Smooth muscle cell (in vitro differentiated cells): ENCODE results near the gene CPEB3. TPM values are rescaled to one million over a fixed set of nuclear protein-coding genes. Genes with fewer than 3 reads are reported as not detected.
"Not testable (repeated sequence)": the region's sequence is repeated elsewhere in the genome, so short reads cannot be mapped to it uniquely, and the experiment has no call there.

Experiments
- DNase-seq: peaks from one replicate; lab custom pipeline; 2025; ENCODE audit not compliant: unreplicated experiment; lab: John Stamatoyannopoulos, UW
- H2AFZ ChIP-seq: fragments of 200-600 bp; sonication (generic); 2 replicates; pipeline ENCODE4 v1.6.0; 2016; ENCODE audit warnings: antibody characterized with exemption, low read depth, mild to moderate bottlenecking
- H3F3A ChIP-seq: fragments of 200-600 bp; sonication (generic); 2 replicates; pipeline ENCODE4 v1.6.0; 2017; ENCODE audit warnings: antibody characterized with exemption, low read depth
- H3K27ac ChIP-seq: fragments of 200-600 bp; sonication (generic); 2 replicates; pipeline ENCODE4 v1.5.1; 2016; ENCODE audit warnings: low read depth, mild to moderate bottlenecking
- H3K27me3 ChIP-seq: fragments of 200-600 bp; sonication (generic); 2 replicates; pipeline ENCODE4 v1.6.1; 2016; ENCODE audit warnings: low read depth, mild to moderate bottlenecking
- H3K36me3 ChIP-seq: fragments of 200-600 bp; sonication (generic); 2 replicates; pipeline ENCODE4 v1.5.1; 2016; ENCODE audit warnings: low read depth
- H3K4me1 ChIP-seq: fragments of 200-600 bp; sonication (generic); 2 replicates; pipeline ENCODE4 v1.5.1; 2016; ENCODE audit warnings: low read depth
- H3K4me2 ChIP-seq: fragments of 200-600 bp; sonication (generic); 2 replicates; pipeline ENCODE4 v1.6.0; 2016; ENCODE audit warnings: mild to moderate bottlenecking
- H3K4me3 ChIP-seq: fragments of 200-600 bp; sonication (generic); 2 replicates; pipeline ENCODE4 v1.5.1; 2016; ENCODE audit warnings: mild to moderate bottlenecking
- H3K79me2 ChIP-seq: fragments of 200-600 bp; sonication (generic); 2 replicates; pipeline ENCODE4 v1.6.0; 2016; ENCODE audit warnings: low read depth, mild to moderate bottlenecking
- H3K9ac ChIP-seq: fragments of 200-600 bp; sonication (generic); 2 replicates; pipeline ENCODE4 v1.6.0; 2016; ENCODE audit warnings: low read depth
- H3K9me3 ChIP-seq: fragments of 200-600 bp; sonication (generic); replicated peaks from 2 replicates; pipeline ENCODE4 v1.5.1; 2016; ENCODE audit warnings: low read depth
- H4K20me1 ChIP-seq: fragments of 200-600 bp; sonication (generic); 2 replicates; pipeline ENCODE4 v1.6.0; 2016; ENCODE audit warnings: low read depth
- WGBS: methylation state at CpG from one replicate; pipeline ENCODE4 v1.1.7; 2016; ENCODE audit warnings: low lambda C conversion rate; 5-methylcytosine and 5-hydroxymethylcytosine counted together
- polyA plus RNA-seq: library from polyadenylated mRNA; unstranded; fragments of >200 nt; fragmentation: Nextera tagmentation; extraction: Ambion mirVana; gene quantifications from 2 replicates; pipeline ENCODE4 v1.2.1, GENCODE V29; 2016
- total RNA-seq: library from RNA; depleted of rRNA; stranded (reverse); fragments of >200 nt; gene quantifications from 2 replicates; pipeline ENCODE4 v1.2.3, GENCODE V29; 2014
- TF ChIP-seq, protein P1 (sequence below): fragments of 200-600 bp; sonication (generic); IDR thresholded peaks from 2 replicates; pipeline ENCODE4 v1.5.1; 2017; ENCODE audit warnings: borderline replicate concordance, mild to moderate bottlenecking, antibody characterized with exemption; ENCODE audit not compliant: insufficient read depth, poor library complexity, severe bottlenecking

The CPEB3 gene
- total and polyA plus RNA-seq, 2 experiments from 2014 or later, result 0.67 to 1.1 TPM

DNA sequence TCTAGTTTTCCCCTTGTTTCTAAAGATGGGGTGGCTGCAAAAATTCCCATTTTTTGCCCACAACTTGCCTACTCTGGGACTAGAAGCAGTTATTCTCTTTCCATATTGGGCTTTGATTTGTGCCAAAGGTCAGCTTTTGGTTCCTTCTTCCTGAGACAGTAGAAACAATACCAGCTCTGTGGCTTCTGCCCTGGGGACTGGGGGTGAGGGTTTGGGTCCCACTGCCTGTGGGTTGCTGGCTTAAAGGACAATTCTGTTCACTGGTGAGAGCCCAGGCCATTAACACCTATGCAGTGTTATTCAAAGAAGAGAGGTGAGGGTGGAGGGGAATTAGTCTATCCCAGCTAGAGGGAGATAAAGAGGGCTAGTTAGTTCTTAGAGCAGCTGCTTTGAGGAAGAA, 171.5 kb downstream of the CPEB3 start:
- Histone ChIP-seq H3K27ac (no peak overlapping the region), H3K4me2 (no peak overlapping the region), H2AFZ (no peak overlapping the region), H3K79me2 (no peaks in the 10 kb centered on the region), H3F3A (no peaks in the 10 kb centered on the region), H3K9ac (no peak overlapping the region), H3K4me3 (no peak overlapping the region), H3K9me3 (no peaks in the 10 kb centered on the region), H3K27me3 (no peaks in the 10 kb centered on the region), H3K4me1 (no peaks in the 10 kb centered on the region), H3K36me3 (no peaks in the 10 kb centered on the region), H4K20me1 (no peaks in the 10 kb centered on the region)
- no peak for DNase-seq
- TF ChIP-seq, protein P1, sequence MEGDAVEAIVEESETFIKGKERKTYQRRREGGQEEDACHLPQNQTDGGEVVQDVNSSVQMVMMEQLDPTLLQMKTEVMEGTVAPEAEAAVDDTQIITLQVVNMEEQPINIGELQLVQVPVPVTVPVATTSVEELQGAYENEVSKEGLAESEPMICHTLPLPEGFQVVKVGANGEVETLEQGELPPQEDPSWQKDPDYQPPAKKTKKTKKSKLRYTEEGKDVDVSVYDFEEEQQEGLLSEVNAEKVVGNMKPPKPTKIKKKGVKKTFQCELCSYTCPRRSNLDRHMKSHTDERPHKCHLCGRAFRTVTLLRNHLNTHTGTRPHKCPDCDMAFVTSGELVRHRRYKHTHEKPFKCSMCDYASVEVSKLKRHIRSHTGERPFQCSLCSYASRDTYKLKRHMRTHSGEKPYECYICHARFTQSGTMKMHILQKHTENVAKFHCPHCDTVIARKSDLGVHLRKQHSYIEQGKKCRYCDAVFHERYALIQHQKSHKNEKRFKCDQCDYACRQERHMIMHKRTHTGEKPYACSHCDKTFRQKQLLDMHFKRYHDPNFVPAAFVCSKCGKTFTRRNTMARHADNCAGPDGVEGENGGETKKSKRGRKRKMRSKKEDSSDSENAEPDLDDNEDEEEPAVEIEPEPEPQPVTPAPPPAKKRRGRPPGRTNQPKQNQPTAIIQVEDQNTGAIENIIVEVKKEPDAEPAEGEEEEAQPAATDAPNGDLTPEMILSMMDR, result no peak

DNA sequence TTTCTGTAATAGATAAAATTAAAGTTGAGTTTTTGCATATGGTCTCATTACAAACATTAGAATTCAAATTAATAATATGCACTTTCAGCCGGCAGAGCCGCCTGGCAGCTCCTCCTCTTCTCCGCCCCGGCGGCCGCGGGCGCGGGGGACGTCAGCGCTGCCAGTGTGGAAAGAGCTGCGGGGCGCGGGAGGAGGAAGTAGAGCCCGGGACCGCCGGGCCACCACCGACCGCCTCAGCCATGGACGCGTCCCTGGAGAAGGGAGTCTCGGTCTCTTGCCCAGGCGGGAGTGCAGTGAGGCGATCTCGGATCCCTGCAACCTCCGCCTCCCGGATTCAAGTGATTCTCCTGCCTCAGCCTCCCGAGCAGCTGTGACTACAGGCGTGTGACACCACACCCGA, 176.0 kb downstream of the CPEB3 start:
- H3K27ac ChIP-seq, H3K9me3 ChIP-seq, H3K4me3 ChIP-seq, H3K36me3 ChIP-seq, H3K4me1 ChIP-seq, DNase-seq, H3K4me2 ChIP-seq, H4K20me1 ChIP-seq, H3F3A ChIP-seq, H3K27me3 ChIP-seq, H3K9ac ChIP-seq, H3K79me2 ChIP-seq, H2AFZ ChIP-seq: not testable (repeated sequence)
- WGBS, result 93% methylated on average over 30 of the region's 30 CpGs

DNA sequence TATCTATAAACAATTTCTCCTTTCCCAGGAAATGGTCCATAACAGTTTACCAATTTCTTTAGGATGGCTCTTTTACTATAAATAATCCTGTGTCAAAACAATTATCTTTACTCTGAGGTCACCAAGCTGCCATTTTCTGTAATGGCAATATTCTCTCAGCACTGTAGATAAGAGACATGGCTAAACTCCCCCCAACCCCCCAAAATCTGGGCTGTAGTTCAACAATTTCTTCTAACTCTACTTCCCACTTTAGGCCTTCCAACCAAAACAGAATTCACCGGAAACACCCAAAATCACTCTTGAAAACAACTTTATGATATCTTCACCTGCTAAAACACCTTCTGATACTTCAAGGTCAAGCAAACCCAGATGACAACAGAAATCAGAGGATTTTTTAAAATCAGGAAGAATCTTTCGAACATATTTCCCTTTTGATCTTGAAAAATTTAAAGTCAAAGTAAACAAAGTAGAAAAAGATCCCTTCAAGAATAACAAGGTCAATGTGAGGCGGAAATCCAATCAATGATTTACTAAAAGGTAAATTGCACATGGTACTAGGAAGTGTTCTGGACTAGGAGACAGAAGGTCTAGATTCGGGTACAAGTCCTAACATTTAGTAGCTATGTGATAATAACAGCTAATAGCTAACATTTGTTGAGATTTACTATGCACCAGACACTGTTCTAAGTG, 176.8 kb downstream of the CPEB3 start:
- no peaks in the 10 kb centered on the region for H3K27me3 ChIP-seq
- H4K20me1 ChIP-seq, result peaks cover 14% of the 10 kb centered on the region
- no peak for DNase-seq
- H2AFZ ChIP-seq, result no peak overlapping the region
- no peaks in the 10 kb centered on the region for H3K36me3 ChIP-seq
- H3K79me2 ChIP-seq, result no peaks in the 10 kb centered on the region
- no peak overlapping the region for H3K9ac ChIP-seq
- H3K4me1 ChIP-seq, result peaks cover 5% of the 10 kb centered on the region
- no peaks in the 10 kb centered on the region for H3K9me3 ChIP-seq
- no peak overlapping the region for H3K4me2 ChIP-seq
- WGBS, result 97% methylated on average over 4 of the region's 4 CpGs
- TF ChIP-seq, protein P1, result no peak
- no peak overlapping the region for H3K27ac ChIP-seq
- peaks cover 7% of the 10 kb centered on the region for H3F3A ChIP-seq
- no peak overlapping the region for H3K4me3 ChIP-seq

DNA sequence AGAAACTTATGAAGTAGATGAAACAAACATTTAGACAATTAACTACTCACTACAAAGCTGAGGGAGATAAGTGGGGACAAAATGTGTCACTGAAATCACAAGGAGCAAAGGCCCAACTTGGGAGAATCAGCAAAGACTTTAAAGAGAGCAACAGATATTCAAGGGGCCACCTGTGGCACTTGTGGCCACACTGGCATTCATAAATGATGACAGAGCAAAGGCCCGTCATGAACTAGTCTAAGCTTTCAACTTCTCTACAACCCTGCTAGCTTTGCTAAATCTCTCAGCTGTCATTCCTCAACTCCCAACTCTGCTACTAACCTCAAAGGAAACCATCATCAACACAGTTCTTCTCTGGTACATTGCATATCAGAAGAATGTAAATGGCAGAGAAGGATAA, 178.4 kb downstream of the CPEB3 start:
- Histone ChIP-seq H3K4me1 (peaks cover 5% of the 10 kb centered on the region), H3K4me2 (no peak overlapping the region), H3K9me3 (no peaks in the 10 kb centered on the region), H3K4me3 (no peak overlapping the region), H2AFZ (no peak overlapping the region), H3K27ac (no peak overlapping the region), H3K9ac (no peak overlapping the region), H3F3A (peaks cover 7% of the 10 kb centered on the region), H3K36me3 (no peaks in the 10 kb centered on the region), H3K79me2 (no peaks in the 10 kb centered on the region), H4K20me1 (peaks cover 14% of the 10 kb centered on the region), H3K27me3 (no peaks in the 10 kb centered on the region)
- TF ChIP-seq, protein P1, result no peak
- no peak for DNase-seq
- WGBS, result 37% methylated on average over 1 of the region's 1 CpG
